Psoas muscle (tissue), 8 donors: Measurements from ENCODE around the gene CD70. TPM values are rescaled to one million over a fixed set of nuclear protein-coding genes. Genes with fewer than 3 reads are reported as not detected.
"Not testable (repeated sequence)": the region's sequence is repeated elsewhere in the genome, so short reads cannot be mapped to it uniquely, and the experiment has no call there.

ENCODE experiments used
- ATAC-seq, 4 donors: fragments of 200-7000 bp; cut with Tn5 transposase; one replicate each; pipeline ENCODE4 v1.9.1; 2020; ENCODE audit warnings: moderate library complexity in 3 of 4, mild to moderate bottlenecking in 2 of 4
- DNase-seq, 2 donors: peaks; one replicate each; pipeline ENCODE4 v3.0.0-alpha.2; 2020
- H3K27ac ChIP-seq: fragments of 200-600 bp; one replicate; pipeline ENCODE4 v1.8.0; 2022
- H3K27me3 ChIP-seq, 3 donors: fragments of 200-600 bp in 1 of 3; one replicate each; pipeline versions ENCODE4 v1.6.1 to v1.8.0; 2013 to 2022; ENCODE audit warnings: low read length in 2 of 3, mild to moderate bottlenecking in 2 of 3, moderate library complexity in 1 of 3; ENCODE audit not compliant: insufficient read depth in 3 of 3
- H3K36me3 ChIP-seq, 2 donors: fragments of 200-600 bp in 1 of 2; one replicate each; pipeline versions ENCODE4 v1.6.1 to v1.8.0; 2013 to 2022; ENCODE audit warnings: low read depth in 1 of 2, mild to moderate bottlenecking in 1 of 2, moderate library complexity in 1 of 2; ENCODE audit not compliant: insufficient read depth in 1 of 2
- H3K4me1 ChIP-seq: fragments of 200-600 bp; one replicate; pipeline ENCODE4 v1.8.0; 2022
- H3K4me3 ChIP-seq: fragments of 200-600 bp; one replicate; pipeline ENCODE4 v1.8.0; 2022; ENCODE audit warnings: mild to moderate bottlenecking
- H3K9me3 ChIP-seq: fragments of 200-600 bp; one replicate; pipeline ENCODE4 v1.8.0; 2022
- WGBS, 3 donors: extraction: QIAGEN DNeasy Blood & Tissue Kit; methylation state at CpG; one replicate each; pipeline versions ENCODE4 v1.1.6 to v1.1.7; 2013; 5-methylcytosine and 5-hydroxymethylcytosine counted together
- intact Hi-C, 2 donors: fragments of 100-400 bp; cut with DNase I; formaldehyde crosslinking; loops; one replicate each; pipeline versions ENCODE4 v1.11.0 to v1.14.2; 2022
- long read RNA-seq, 2 donors: library from polyadenylated mRNA; unstranded; transcript quantifications; one replicate each; pipeline ENCODE4 v2.0.0, GENCODE V29; 2021
- polyA plus RNA-seq, 3 donors: library from polyadenylated mRNA; stranded (reverse); fragments of 200-250 nt; gene quantifications; one replicate each; pipeline ENCODE4 v1.2.3, GENCODE V29; 2013
- total RNA-seq, 4 donors: library from RNA; stranded (reverse); fragmentation: NEBNext Ultra II Directional in 2 of 4; extraction: Animal tissue kit (Norgen Biotek cat#: 25700) in 2 of 4; gene quantifications; one replicate each; pipeline versions ENCODE4 v1.2.1 to v1.2.4, GENCODE V29; 2021 to 2023
- TF ChIP-seq, protein P1 (sequence below): fragments of 200-600 bp; IDR thresholded peaks from one replicate; pipeline ENCODE4 v1.8.0; 2022; ENCODE audit warnings: antibody characterized with exemption
- donor health status: healthy with polysubstance abuse.
- donor health status: DM: no; HTN: no; CAD: no; lungs with moderate emphysema.
- donor health status: Bipolar disorder and iron deficiency.
- donor health status: healthy.
- donor health status: DM: yes; HTN: yes; CAD: no.
- donor health status: DM: no; HTN: no; CAD: no.
- donor health status: DM: no; HTN: no; CAD: no.
- donor health status: DM: yes; HTN: yes; CAD: no.

Gene CD70
- total RNA-seq (not detected), polyA plus RNA-seq (not detected)
- long read RNA-seq, donor 1: 0 reads
- long read RNA-seq, donor 2: 0 reads

DNA sequence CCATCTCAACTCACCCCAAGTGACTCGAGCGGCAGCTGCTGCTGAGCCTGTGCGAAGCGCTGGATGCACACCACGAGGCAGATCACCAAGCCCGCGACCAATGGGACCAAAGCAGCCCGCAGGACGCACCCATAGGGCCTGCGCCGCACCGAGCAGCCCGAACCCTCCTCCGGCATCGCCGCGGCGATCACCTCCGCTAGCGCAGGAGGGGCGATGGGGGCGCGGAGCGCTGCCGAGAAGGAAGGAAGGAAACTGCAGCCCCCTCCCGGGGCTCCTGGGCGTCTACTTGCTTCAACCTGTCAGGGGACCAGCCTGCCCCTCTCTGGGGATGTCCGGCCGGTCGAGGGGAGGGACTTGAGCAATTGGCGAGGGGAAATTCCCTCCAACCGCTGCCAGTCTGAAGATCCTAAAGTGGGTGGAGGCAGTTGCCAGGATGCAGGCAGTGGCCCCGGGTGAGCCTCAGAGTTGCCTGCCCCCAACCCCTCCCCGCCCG lies at the start of gene CD70:
Gene CD70 (minus strand): TSS at position 324 of the 493 bp plus-strand sequence. CDS start 148 bp downstream, at position 176.
- Histone ChIP-seq H3K27ac (no peak within 1 kb of the TSS), H3K36me3 (no peaks in the 10 kb centered on the region), H3K4me1 (no peaks in the 10 kb centered on the region), H3K4me3 (peak within 1 kb of the TSS; percentile 15), H3K27me3 (peaks cover 0 to 78% (median 31%) of the 10 kb centered on the region in 3 donors), H3K9me3 (no peaks in the 10 kb centered on the region)
- TF ChIP-seq, protein P1, sequence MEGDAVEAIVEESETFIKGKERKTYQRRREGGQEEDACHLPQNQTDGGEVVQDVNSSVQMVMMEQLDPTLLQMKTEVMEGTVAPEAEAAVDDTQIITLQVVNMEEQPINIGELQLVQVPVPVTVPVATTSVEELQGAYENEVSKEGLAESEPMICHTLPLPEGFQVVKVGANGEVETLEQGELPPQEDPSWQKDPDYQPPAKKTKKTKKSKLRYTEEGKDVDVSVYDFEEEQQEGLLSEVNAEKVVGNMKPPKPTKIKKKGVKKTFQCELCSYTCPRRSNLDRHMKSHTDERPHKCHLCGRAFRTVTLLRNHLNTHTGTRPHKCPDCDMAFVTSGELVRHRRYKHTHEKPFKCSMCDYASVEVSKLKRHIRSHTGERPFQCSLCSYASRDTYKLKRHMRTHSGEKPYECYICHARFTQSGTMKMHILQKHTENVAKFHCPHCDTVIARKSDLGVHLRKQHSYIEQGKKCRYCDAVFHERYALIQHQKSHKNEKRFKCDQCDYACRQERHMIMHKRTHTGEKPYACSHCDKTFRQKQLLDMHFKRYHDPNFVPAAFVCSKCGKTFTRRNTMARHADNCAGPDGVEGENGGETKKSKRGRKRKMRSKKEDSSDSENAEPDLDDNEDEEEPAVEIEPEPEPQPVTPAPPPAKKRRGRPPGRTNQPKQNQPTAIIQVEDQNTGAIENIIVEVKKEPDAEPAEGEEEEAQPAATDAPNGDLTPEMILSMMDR: no peak
- 0 to 1% (median 0%) methylated on average over 28 to 35 of the region's 35 CpGs for WGBS, 3 donors
- ATAC-seq: no peak
- intact Hi-C loops: no loop called here
- DNase-seq: peak in 1 of 2 donors; percentile 29

DNA sequence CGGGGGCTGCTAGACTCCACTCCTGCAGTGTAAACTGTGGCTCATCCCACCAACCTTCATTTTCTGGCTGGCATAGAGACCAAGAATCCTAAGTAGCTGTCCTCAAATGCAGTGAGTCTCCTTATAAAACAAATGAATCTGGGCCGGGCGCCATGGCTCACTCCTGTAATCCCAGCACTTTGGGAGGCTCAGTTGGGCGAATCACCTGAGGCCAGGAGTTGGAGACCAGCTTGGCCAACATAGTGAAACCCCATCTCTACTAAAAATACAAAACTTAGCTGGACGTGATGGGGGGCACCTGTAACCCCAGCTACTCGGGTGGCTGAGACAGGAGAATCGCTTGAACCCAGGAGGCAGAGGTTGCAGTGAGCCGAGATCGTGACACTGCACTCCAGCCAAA lies 49.4 kb upstream of the CD70 start:
- ATAC-seq, intact Hi-C loops, H3K9me3 ChIP-seq, H3K4me1 ChIP-seq, H3K36me3 ChIP-seq, H3K27ac ChIP-seq, H3K27me3 ChIP-seq, H3K4me3 ChIP-seq, DNase-seq: not testable (repeated sequence)
- WGBS, 3 donors: 76 to 78% (median 77%) methylated on average over 9 of the region's 9 CpGs

DNA sequence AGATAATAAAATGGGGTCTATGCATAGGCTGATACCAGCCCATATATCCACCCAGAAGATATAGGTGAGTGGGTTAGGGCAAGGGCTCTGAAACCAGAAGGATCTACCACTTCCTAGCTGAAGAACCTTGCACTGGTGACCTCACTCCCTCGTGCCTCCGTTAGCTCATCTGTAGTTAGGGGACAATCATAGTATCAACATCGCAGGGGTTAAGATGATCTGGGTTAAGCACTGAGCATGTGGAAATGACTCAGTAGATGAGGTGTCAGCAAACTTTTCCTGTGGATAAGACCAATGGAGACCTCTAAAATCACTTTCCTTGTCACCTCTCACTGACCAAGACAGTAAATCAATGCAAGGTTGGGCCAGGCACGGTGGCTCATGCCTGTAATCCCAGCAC lies 48.5 kb upstream of the CD70 start:
- H3K27me3 ChIP-seq: peaks cover 0 to 2% (median 0%) of the 10 kb centered on the region in 3 donors
- DNase-seq (no peak), ATAC-seq (no peak)
- WGBS, 3 donors: 65 to 81% (median 74%) methylated on average over 4 of the region's 4 CpGs
- TF ChIP-seq, protein P1: no peak
- H3K36me3 ChIP-seq: no peaks in the 10 kb centered on the region
- H3K9me3 ChIP-seq: no peaks in the 10 kb centered on the region
- intact Hi-C loops: loop anchor here in 1 of 2 donors (10.0 kb wide), 1 partner anchor 225 kb away; no protein-coding TSS in a partner anchor
- no peaks in the 10 kb centered on the region for H3K4me1 ChIP-seq
- H3K4me3 ChIP-seq: no peak overlapping the region
- no peak overlapping the region for H3K27ac ChIP-seq

GRCh38 chr19:6633456-6633813 lies 42.5 kb upstream of the CD70 start:
- H3K4me1 ChIP-seq, H3K4me3 ChIP-seq, ATAC-seq, H3K27me3 ChIP-seq, H3K9me3 ChIP-seq, DNase-seq, H3K27ac ChIP-seq, H3K36me3 ChIP-seq: not testable (repeated sequence)
- intact Hi-C loops: loop anchor here (1.0 to 10.0 kb wide), 5 partner anchors 116 to 231 kb away; partner anchors contain the start of gene VAV1 (in 1 of the 2)
- WGBS, 3 donors: 84 to 92% (median 86%) methylated on average over 4 of the region's 4 CpGs

DNA sequence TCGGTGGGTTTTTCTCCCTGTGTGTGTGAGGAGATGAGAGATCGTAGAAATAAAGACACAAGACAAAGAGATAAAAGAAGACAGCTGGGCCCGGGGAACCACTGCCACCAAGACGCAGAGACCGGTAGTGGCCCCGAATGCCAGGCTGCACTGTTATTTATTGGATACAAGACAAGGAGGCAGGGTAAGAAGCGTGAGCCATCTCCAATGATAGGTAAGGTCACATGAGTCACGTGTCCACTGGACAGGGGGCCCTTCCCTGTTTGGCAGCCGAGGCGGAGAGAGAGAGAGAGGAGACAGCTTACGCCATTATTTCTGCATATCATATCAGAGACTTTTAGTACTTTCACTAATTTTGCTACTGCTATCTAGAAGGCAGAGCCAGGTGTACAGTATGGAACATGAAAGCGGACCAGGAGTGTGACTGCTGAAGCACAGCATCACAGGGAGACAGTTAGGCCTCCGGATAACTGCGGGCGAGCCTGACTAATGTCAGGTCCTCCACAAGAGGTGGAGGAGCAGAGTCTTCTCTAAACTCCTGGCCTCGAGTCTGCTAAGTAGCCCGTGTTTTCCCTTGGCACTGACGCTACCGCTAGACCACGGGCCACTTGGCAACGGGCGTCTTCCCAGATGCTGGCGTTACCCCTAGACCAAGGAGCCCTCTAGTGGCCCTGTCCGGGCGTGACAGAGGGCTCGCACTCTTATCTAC lies 42.0 kb upstream of the CD70 start:
- DNase-seq (peak; percentile 76 to 80), ATAC-seq (peak in 1 of 4 donors; percentile 50)
- H3K4me1 ChIP-seq, H3K27ac ChIP-seq, H3K4me3 ChIP-seq, H3K9me3 ChIP-seq, H3K27me3 ChIP-seq, H3K36me3 ChIP-seq: not testable (repeated sequence)
- TF ChIP-seq, protein P1: peak; percentile 68
- intact Hi-C loops: loop anchor here (1.0 to 10.0 kb wide), 5 partner anchors 116 to 232 kb away; partner anchors contain the start of gene VAV1 (in 1 of the 2)
- 50% methylated on average over 25 to 26 of the region's 26 CpGs for WGBS, 3 donors
